NCI-H226 (cell line): ENCODE data around the gene C20orf173.
A peak's percentile ranks its signal among the peaks of the same experiment; 100 is the strongest.
"Not testable (repeated sequence)": the region's sequence is repeated elsewhere in the genome, so short reads cannot be mapped to it uniquely, and the experiment has no call there.

Source experiments
- DNase-seq: peaks from one replicate; pipeline ENCODE4 v3.0.0-alpha.2; 2015

Gene C20orf173

GRCh38 chr20:35544941-35545340 lies 15.5 kb upstream of the C20orf173 start:
- DNase-seq, result not testable (repeated sequence)

GRCh38 chr20:35544436-35544835 lies 15.0 kb upstream of the C20orf173 start:
- DNase-seq, result no peak

- DNase-seq, result no peak
These were observed 13.5 kb upstream of the C20orf173 start for GRCh38 chr20:35542990-35543389.

- peak; percentile 90 for DNase-seq
These were observed 12.6 kb upstream of the C20orf173 start, which contains the start of gene ERGIC3 for GRCh38 chr20:35541783-35542662. ERGIC3 (plus strand) TSS chr20:35542078; CDS start chr20:35542098, 20 bp downstream.

- DNase-seq, result no peak
These were observed 11.8 kb upstream of the C20orf173 start for GRCh38 chr20:35541118-35541782.

GRCh38 chr20:35539756-35540212 lies 10.3 kb upstream of the C20orf173 start:
- DNase-seq, result no peak

- no peak for DNase-seq
These were observed 2.2 kb downstream of the C20orf173 start for GRCh38 chr20:35527122-35527769.

- DNase-seq, result no peak
These were observed 3.8 kb downstream of the C20orf173 start for GRCh38 chr20:35525639-35526038.

- DNase-seq, result peak; percentile 18
These were observed 6.1 kb downstream of the C20orf173 start for GRCh38 chr20:35523298-35523888.

GRCh38 chr20:35518955-35519354 lies 10.5 kb downstream of the C20orf173 start:
- DNase-seq, result no peak

- DNase-seq, result not testable (repeated sequence)
These were observed 11.7 kb downstream of the C20orf173 start for GRCh38 chr20:35517767-35518166.

GRCh38 chr20:35517125-35517524 lies 12.3 kb downstream of the C20orf173 start:
- no peak for DNase-seq

GRCh38 chr20:35515949-35516645 lies 13.4 kb downstream of the C20orf173 start:
- DNase-seq, result peak; percentile 94

GRCh38 chr20:35515341-35515740 lies 14.1 kb downstream of the C20orf173 start:
- DNase-seq, result no peak

- no peak for DNase-seq
These were observed 15.0 kb downstream of the C20orf173 start for GRCh38 chr20:35514371-35514932.

- peak; percentile 15 for DNase-seq
These were observed 17.5 kb downstream of the C20orf173 start for GRCh38 chr20:35511814-35512420.

GRCh38 chr20:35510951-35511735 lies 18.3 kb downstream of the C20orf173 start:
- peak; percentile 26 for DNase-seq

- DNase-seq, result no peak
These were observed 20.8 kb downstream of the C20orf173 start for GRCh38 chr20:35508493-35509218.

- no peak for DNase-seq
These were observed 22.4 kb downstream of the C20orf173 start for GRCh38 chr20:35506872-35507638.
